HG03095 (cell line): ENCODE measurements around the gene GGA1.
"Not testable (repeated sequence)": the region's sequence is repeated elsewhere in the genome, so short reads cannot be mapped to it uniquely, and the experiment has no call there.

Source experiments
- ATAC-seq: cut with Tn5 transposase; IDR thresholded peaks from one replicate; pipeline ENCODE4 v1.9.1; 2021; ENCODE audit warnings: moderate library complexity; ENCODE audit not compliant: unreplicated experiment

GGA1 gene

GRCh38 chr22:37640591-37641560 is 32.2 kb downstream of the GGA1 start:
- no peak for ATAC-seq

- ATAC-seq, result no peak
Observed at GRCh38 chr22:37641561-37641949, 32.9 kb downstream of the GGA1 start.

DNA sequence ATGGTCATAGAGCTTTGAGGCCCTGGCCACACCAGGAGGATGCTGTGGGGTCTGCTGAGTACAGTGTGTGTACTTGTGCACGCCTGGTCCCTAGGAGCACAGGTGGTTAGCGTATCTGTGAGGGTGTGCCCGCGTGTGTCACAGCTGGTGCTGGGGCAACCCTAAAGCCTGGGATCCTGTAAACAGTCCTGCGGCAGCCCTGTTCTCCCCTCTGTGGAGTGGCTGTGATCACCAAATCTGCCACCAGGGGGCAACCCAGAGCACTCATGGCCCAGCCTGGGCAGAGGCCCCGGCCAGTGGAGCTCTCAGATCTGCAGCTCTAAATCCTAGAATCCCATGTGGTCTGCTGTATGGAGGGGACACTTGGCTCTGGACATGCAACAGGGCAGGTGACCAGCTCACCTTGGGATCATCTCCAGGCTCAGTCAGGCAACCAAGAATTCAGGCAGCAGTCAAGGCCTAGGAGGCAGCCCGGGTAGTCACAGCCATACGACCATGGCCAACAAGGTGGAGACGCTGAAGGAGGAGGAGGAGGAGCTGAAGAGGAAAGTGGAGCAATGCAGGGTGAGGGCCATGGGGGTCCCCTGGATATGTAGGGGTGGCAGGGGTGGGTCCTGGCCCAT is 34.7 kb downstream of the GGA1 start:
- ATAC-seq, result peak; percentile 43

DNA sequence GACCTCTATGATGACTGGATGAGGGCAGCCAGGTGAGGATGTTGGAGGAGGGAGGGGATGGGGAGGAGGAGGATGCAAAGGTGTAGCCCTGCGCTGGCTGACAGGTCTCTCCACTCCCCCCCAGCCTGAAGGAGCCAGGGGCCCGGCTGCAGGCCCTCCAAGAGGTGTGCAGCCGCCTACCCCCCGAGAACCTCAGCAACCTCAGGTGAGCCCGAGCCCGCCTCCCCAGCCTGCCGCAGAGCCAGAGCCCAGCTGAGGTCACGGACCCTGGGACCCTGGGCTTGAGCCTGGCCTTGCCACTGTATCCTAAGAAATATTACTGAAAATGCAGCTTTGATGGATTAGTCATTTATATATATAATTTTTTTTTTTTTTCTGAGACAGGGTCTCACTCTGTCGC is 38.7 kb downstream of the GGA1 start:
- no peak for ATAC-seq

GRCh38 chr22:37647928-37648327 is 39.3 kb downstream of the GGA1 start:
- ATAC-seq, result no peak

DNA sequence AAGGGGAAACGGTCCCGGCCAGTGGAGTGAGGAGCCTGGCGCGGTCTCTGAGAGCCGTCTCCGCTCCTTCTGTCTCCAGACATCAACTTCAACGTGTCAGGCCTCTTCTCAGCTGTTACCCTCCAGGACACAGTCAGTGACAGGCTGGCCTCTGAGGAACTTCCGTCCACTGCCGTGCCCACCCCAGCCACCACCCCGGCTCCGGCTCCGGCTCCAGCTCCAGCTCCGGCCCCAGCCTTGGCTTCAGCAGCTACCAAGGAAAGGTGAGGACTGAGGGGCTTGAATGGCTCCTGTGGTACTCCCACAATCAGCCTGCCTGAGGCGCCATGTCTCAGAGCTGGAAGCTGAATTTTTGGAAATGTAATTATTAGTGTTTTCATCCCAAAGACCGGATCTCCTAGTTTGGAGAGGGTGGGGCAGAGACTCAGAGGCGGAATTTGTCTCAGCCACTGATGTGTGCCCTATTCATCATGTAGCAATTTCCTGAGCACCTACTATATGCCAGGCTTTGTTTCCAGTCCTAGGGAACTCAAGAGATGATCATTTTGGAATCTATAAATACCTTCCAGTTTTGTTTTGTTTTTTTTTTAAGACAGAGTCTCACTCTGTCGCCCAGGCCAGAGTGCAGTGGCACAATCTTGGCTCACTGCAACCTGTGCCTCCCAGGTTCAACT is 42.0 kb downstream of the GGA1 start:
- ATAC-seq, result no peak

GRCh38 chr22:37654563-37655251 is 46.1 kb downstream of the GGA1 start:
- no peak for ATAC-seq

DNA sequence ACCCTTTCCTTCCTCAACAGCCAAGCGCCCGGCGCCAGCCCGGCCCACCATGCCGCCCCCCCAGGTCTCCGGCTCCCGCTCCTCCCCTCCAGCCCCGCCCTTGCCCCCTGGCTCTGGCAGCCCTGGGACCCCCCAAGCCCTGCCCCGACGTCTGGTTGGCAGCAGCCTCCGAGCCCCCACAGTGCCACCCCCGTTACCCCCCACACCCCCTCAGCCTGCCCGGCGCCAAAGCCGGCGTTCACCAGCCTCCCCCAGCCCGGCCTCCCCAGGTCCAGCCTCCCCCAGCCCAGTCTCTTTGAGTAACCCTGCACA is 46.6 kb downstream of the GGA1 start:
- no peak for ATAC-seq

DNA sequence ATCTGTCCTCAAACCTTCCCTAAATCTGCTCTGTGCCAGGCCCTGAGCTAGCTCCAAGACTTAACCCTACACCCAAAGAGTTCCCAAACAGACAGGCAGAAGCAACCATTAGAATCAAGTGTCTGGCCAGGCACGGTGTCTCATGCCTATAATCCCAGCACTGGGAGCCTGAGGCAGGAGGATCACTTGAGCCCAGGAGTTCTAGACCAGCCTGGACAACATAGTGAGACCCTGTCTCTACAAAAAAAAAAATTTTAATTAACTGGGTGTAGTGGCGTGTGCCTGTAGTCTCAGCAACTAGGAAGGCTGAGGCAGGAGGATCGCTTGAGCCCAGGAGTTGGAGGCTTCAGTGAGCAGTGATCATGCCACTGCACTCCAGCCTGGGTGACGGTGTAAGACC is 47.9 kb downstream of the GGA1 start:
- ATAC-seq, result not testable (repeated sequence)

DNA sequence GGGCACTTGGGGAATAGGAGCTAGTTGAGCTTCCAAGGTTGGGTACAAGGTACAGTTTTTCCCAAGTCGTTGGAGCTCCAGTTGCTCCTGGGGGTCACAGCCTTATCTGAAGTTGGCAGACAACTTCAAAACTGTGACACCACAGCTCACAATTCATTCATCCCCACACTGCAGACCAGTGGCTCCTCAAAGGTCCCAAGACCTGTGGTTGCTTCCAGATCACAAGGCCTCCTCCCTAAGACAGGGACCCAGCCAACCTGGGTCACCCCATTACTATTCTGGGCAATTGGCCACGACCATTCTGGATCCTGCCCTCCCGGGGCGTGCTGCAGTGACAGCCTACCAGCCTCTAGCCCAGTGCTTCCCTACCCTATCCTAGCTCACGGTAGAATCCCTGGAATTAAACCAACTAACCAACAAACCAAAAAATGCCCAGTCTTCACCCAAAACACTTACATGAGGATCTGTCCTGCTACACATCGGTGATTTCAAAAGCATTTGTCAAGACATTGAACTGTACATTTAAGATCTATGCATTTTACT is 49.0 kb downstream of the GGA1 start:
- no peak for ATAC-seq

- ATAC-seq, result peak; percentile 64
Observed at GRCh38 chr22:37658133-37659065, 49.8 kb downstream of the GGA1 start, which contains the start of gene PDXP. TSS of gene PDXP (plus strand) at chr22:37658723. CDS start at chr22:37658783, 60 bp downstream.

DNA sequence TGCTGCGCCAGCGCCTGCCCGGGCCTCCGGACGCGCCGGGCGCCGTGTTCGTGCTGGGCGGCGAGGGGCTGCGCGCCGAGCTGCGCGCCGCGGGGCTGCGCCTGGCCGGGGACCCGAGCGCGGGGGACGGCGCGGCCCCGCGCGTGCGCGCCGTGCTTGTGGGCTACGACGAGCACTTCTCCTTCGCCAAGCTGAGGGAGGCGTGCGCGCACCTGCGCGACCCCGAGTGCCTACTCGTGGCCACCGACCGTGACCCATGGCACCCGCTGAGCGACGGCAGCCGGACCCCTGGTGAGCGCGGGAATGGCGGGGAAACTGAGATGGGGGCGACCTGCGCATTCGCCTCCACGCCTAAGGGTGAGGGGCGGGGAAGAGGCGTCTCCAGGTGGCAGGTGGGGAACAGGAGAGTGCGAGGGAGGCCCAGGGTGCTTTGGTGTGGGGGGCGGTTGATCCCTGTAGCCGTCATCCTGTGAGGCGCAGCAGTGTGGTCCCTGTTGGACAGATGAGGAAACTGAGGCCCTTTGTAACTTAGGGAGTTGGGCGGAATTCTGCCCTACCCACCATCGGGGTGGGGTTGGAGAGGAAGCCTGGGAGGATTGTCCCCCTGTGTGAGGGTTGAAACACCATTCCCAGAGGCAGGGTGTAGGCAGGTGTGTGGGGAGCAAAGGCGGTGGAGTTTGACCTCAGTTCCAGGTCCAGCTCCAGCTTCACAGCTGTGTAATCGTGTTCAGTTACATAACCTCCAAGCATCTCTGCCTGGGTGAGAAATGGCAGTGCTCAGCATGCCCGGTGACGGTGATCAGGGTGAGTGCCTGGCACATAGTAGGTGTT is 50.6 kb downstream of the GGA1 start:
- ATAC-seq, result peak; percentile 16

- no peak for ATAC-seq
Observed at GRCh38 chr22:37659897-37660708, 51.5 kb downstream of the GGA1 start.

DNA sequence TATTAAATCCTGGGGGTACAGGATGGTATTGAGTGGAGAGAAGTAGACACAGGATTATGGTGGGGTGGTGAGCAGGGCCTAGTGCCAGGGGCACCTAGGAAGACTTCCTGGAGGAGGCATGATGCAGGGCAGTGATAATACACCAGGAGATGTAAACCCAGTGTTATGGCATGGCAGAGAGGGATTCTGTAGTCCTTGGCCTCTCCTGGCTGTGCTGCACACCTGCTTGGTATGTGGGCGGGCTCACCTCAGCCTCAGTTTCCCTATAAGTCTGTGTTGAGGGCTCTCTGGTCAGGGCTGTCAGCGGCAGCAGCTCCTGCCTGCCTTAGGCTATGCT is 52.0 kb downstream of the GGA1 start:
- no peak for ATAC-seq

DNA sequence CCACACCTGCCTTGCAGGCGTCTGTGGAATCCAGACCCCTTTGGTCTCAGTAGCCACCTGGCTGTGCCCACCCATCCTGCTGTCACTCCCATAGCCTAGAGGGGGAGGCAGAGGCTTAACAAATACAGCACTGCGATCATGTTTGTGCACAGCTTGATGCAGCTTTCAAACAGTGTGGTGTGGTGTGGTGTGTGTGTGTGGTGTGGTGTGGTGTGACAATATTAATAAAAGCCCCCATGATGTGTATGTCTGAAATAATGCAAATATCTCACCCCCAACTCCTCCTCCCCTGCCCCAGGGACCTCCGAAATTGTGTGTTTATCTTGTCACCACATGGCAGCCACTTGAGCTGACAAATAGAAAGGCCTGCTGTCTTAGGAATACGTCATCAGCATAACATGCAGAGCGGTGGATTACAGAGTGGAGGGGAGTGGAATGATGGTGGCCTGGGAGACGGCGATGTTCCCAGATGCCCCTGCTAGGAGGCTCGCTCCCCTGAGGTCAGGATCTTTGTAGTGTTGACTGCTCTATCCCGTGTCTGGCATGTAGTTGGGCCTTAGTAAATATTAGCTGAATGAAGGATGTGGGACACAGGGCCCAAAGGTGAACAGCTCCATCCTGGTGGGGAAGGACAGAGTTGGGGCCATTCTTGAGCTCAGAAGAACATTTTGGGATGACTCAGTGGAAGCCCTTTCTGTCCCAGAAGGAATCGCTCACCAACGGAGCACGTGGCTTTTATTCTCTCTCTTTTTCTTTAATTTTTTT is 52.7 kb downstream of the GGA1 start:
- no peak for ATAC-seq

DNA sequence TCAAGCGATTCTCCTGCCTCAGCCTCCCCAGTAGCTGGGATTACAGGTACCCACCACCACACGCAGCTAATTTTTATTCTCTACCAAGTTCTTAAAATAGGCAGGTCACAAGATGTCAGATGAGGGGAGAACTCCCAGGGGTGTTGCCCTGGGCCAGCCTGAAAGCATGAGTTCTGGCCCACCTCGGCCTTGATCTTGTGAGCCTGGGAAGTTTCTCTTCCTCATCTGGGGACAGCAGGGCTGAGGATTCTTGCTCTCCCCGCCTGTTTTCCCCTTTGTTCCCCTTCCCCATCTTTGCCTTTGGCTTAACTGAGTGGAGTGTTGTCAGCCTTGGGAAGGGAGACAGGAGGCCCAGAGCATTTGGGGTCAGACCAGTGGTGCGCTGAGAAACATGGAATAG is 53.4 kb downstream of the GGA1 start:
- no peak for ATAC-seq

- no peak for ATAC-seq
Observed at GRCh38 chr22:37663521-37664140, 55.0 kb downstream of the GGA1 start.
